ENCODE results near the gene CCDC183.
A peak's percentile ranks its signal among the peaks of the same experiment; 100 is the strongest.

Gene CCDC183

GRCh38 chr9:136847088-136847825 is 51.1 kb downstream of the CCDC183 start:
- Histone ChIP-seq H3K27ac (peak overlapping the region; percentile 44), H3K27me3 (peaks cover 70% of the 10 kb centered on the region), H3K36me3 (no peaks in the 10 kb centered on the region), H3K9me3 (no peaks in the 10 kb centered on the region), H3K4me1 (ENCODE audit: control insufficient read depth in 1 of 2, insufficient read depth in 1 of 2, low read depth in 1 of 2, low read length in 1 of 2) (peaks cover 47 to 61% of the 10 kb centered on the region in 2 experiments), H3K4me3 (ENCODE audit: low read depth in 1 of 2, low read length in 1 of 2) (peak overlapping the region; percentile 85 to 100)
- no peak for TF ChIP-seq CTCF (IDR thresholded peaks at IDR 0.05)

- peaks cover 64% of the 10 kb centered on the region for H3K27me3 ChIP-seq
These were observed 51.8 kb downstream of the CCDC183 start for GRCh38 chr9:136847826-136848392.

GRCh38 chr9:136848393-136849037 is 52.4 kb downstream of the CCDC183 start:
- H3K36me3 ChIP-seq, result no peaks in the 10 kb centered on the region
- H3K27ac ChIP-seq, result peak overlapping the region; percentile 69
- peaks cover 58% of the 10 kb centered on the region for H3K27me3 ChIP-seq
- peaks cover 38 to 50% of the 10 kb centered on the region in 2 experiments for H3K4me1 ChIP-seq (ENCODE audit: control insufficient read depth in 1 of 2, insufficient read depth in 1 of 2, low read depth in 1 of 2, low read length in 1 of 2)
- H3K4me3 ChIP-seq (ENCODE audit: low read depth in 1 of 2, low read length in 1 of 2), result peak overlapping the region; percentile 85 to 100
- TF ChIP-seq CTCF (IDR thresholded peaks at IDR 0.05), result no peak
- H3K9me3 ChIP-seq, result no peaks in the 10 kb centered on the region

More at GRCh38 chr9:136847826-136848392, 51.8 kb downstream of the CCDC183 start:
- Histone ChIP-seq H3K27ac (peak overlapping the region; percentile 44), H3K9me3 (no peaks in the 10 kb centered on the region), H3K4me3 (ENCODE audit: low read depth in 1 of 2, low read length in 1 of 2) (peak overlapping the region; percentile 85 to 100), H3K36me3 (no peaks in the 10 kb centered on the region), H3K4me1 (ENCODE audit: control insufficient read depth in 1 of 2, insufficient read depth in 1 of 2, low read depth in 1 of 2, low read length in 1 of 2) (peaks cover 44 to 56% of the 10 kb centered on the region in 2 experiments)
- no peak for TF ChIP-seq CTCF (IDR thresholded peaks at IDR 0.05)

GRCh38 chr9:136849038-136849959 is 53.2 kb downstream of the CCDC183 start, which contains the start of gene PHPT1:
Gene PHPT1 (plus strand): TSS chr9:136849409. CDS start chr9:136849431, 22 bp downstream.
- no peaks in the 10 kb centered on the region for H3K9me3 ChIP-seq
- TF ChIP-seq CTCF (IDR thresholded peaks at IDR 0.05), result peak; percentile 50
- H3K4me3 ChIP-seq (ENCODE audit: low read depth in 1 of 2, low read length in 1 of 2), result peak within 1 kb of the TSS; percentile 85 to 100
- peaks cover 50% of the 10 kb centered on the region for H3K27me3 ChIP-seq
- H3K36me3 ChIP-seq, result no peaks in the 10 kb centered on the region
- peak within 1 kb of the TSS; percentile 69 for H3K27ac ChIP-seq
- H3K4me1 ChIP-seq (ENCODE audit: control insufficient read depth in 1 of 2, insufficient read depth in 1 of 2, low read depth in 1 of 2, low read length in 1 of 2), result peaks cover 32 to 42% of the 10 kb centered on the region in 2 experiments
